Subcutaneous abdominal adipose tissue (tissue), 5 donors: ENCODE measurements around the gene CMTR2.
A peak's percentile ranks its signal among the peaks of the same experiment; 100 is the strongest.
"Not testable (repeated sequence)": the region's sequence is repeated elsewhere in the genome, so short reads cannot be mapped to it uniquely, and the experiment has no call there.

ENCODE experiments used
- H3K27ac ChIP-seq: one replicate; pipeline ENCODE4 v1.7.0; 2013; ENCODE audit warnings: low read depth, mild to moderate bottlenecking, inconsistent platforms, low read length, moderate library complexity
- H3K27me3 ChIP-seq, 5 donors: one replicate each; pipeline ENCODE4 v1.7.0; 2013; ENCODE audit warnings: low read length in 5 of 5, inconsistent platforms in 1 of 5; ENCODE audit not compliant: control insufficient read depth in 5 of 5, insufficient read depth in 4 of 5
- H3K36me3 ChIP-seq, 5 donors: one replicate each; pipeline ENCODE4 v1.7.0; 2013; ENCODE audit warnings: low read length in 5 of 5; ENCODE audit not compliant: control insufficient read depth in 5 of 5, insufficient read depth in 5 of 5
- H3K4me1 ChIP-seq, 5 donors: one replicate each; pipeline ENCODE4 v1.7.0; 2013; ENCODE audit warnings: low read length in 5 of 5, mild to moderate bottlenecking in 3 of 5, moderate library complexity in 1 of 5; ENCODE audit not compliant: control insufficient read depth in 5 of 5, insufficient read depth in 5 of 5
- H3K4me3 ChIP-seq, 5 donors: one replicate each; pipeline ENCODE4 v1.7.0; 2013; ENCODE audit warnings: low read length in 5 of 5, low read depth in 1 of 5
- H3K9ac ChIP-seq, 5 donors: one replicate each; pipeline ENCODE4 v1.7.0; 2013; ENCODE audit warnings: low read length in 5 of 5, mild to moderate bottlenecking in 4 of 5, moderate library complexity in 3 of 5
- H3K9me3 ChIP-seq, 5 donors: one replicate each; pipeline ENCODE4 v1.7.0; 2013; ENCODE audit warnings: low read length in 5 of 5; ENCODE audit not compliant: control insufficient read depth in 5 of 5
- donor health status: healthy.
- donor health status: healthy.
- donor health status: healthy.
- donor health status: healthy.
- donor health status: healthy.

CMTR2 gene

DNA sequence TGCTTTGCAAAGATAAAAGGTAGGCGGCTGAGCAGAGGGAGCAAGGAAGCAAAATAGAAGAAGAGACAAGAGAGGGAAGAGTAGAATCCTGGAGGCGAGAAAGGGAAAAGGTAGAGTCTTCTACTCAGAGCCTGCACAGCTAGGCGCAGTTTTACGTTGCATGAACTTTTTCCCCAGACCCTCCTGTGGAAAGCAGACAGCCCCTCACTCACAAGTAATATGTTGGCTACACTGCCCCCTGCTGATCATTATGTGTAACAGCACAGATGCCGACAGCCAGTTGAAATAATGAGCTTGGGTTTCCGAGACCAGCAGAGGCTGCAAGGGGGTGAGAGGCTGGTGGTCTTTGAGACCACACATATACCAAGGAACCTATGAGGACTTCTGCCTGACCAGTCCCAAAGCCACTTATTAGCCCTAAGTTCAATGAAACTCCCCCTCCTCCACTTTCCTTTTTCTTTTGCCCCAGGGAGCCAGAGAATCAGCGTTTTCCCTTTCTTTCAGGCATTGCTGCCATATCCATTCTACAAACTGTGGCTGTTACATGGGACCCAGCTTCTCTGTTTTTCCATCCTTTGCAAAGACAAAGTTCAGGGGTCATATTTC lies 22.5 kb upstream of the CMTR2 start:
- no peak overlapping the region for H3K27ac ChIP-seq
- H3K27me3 ChIP-seq: peaks cover 0 to 4% (median 0%) of the 10 kb centered on the region in 5 donors
- H3K9ac ChIP-seq: no peak overlapping the region
- H3K4me1 ChIP-seq: no peaks in the 10 kb centered on the region
- H3K4me3 ChIP-seq: no peak overlapping the region
- H3K9me3 ChIP-seq: no peaks in the 10 kb centered on the region
- no peaks in the 10 kb centered on the region for H3K36me3 ChIP-seq

DNA sequence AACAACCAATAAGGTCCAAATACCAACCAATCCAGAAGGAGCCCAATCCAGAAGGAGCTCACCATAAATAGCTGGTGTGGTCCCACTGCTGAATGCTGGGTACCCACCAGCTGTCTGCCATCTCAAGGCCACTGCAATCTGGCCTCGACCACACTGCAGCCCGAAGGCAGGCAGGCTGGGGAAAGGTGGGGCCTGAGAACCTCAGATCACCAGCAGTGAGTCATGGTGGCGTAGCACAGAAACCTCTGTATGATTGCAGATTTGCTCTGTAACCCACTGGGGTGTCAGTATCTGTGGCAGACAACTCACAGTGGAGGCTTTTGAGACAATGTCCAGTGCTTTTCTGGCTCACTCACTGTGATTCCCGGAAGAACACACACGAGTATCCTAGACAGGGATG lies 14.7 kb upstream of the CMTR2 start:
- H3K4me1 ChIP-seq: no peaks in the 10 kb centered on the region
- H3K36me3 ChIP-seq: no peaks in the 10 kb centered on the region
- H3K4me3 ChIP-seq: no peak overlapping the region
- H3K27ac ChIP-seq: no peak overlapping the region
- peaks cover 0 to 6% (median 4%) of the 10 kb centered on the region in 5 donors for H3K9me3 ChIP-seq
- H3K27me3 ChIP-seq: peaks cover 0 to 4% (median 0%) of the 10 kb centered on the region in 5 donors
- H3K9ac ChIP-seq: no peak overlapping the region

DNA sequence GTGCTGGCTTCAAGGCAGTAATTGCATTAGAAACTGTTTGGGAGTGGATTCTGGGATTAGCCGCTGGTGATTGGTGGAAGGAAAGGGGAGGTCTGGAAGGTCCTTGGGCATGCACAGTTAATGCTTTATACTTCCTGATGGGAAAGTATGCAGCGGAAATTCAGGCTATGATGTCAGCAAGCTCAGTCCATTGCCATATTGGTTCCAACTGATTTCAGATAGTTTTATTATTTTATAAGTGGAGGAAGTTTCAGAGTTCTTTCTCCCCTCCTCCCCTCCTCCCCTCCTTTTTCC lies 8.1 kb upstream of the CMTR2 start:
- peaks cover 0 to 4% (median 0%) of the 10 kb centered on the region in 5 donors for H3K27me3 ChIP-seq
- no peaks in the 10 kb centered on the region for H3K4me1 ChIP-seq
- H3K27ac ChIP-seq: no peak overlapping the region
- no peaks in the 10 kb centered on the region for H3K9me3 ChIP-seq
- no peaks in the 10 kb centered on the region for H3K36me3 ChIP-seq
- no peak overlapping the region for H3K9ac ChIP-seq
- H3K4me3 ChIP-seq: no peak overlapping the region

DNA sequence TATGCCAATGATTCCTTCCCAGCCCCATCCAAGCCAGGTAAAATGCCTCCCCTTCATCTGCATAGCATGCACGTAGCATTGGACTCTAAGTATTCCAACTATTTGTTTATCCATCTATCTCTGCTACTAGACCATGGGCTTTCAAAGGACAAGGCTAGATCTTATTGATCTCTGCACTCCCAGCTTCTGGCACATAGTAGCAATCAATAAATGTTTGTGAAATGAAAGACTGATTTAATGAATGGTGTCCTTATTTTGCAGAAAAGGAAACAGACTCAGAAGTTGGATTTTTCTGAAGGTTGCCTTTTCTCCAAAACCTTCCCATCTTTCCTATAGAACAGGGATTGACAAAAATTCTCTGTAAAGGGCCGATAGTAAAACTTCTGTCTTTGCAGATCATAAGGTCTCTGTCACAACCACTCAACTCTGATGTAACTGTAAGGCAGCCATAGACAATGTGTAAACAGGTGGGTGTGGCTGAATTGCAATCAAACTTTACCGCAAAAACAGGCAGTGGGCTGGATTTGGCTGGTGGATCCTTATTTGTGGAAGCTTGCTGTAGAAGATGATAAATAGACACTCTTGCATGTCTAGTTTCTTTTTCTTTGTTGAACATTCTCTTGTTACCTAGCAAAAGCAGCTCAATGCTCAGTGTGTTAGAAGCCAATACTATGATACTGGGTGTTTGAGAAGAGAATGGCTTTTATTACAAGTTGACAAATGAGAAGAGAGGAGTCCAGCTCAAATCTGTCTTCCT lies 7.6 kb upstream of the CMTR2 start:
- no peaks in the 10 kb centered on the region for H3K4me1 ChIP-seq
- no peak overlapping the region for H3K9ac ChIP-seq
- no peaks in the 10 kb centered on the region for H3K9me3 ChIP-seq
- H3K4me3 ChIP-seq: no peak overlapping the region
- no peaks in the 10 kb centered on the region for H3K36me3 ChIP-seq
- peaks cover 0 to 4% (median 0%) of the 10 kb centered on the region in 5 donors for H3K27me3 ChIP-seq
- no peak overlapping the region for H3K27ac ChIP-seq

DNA sequence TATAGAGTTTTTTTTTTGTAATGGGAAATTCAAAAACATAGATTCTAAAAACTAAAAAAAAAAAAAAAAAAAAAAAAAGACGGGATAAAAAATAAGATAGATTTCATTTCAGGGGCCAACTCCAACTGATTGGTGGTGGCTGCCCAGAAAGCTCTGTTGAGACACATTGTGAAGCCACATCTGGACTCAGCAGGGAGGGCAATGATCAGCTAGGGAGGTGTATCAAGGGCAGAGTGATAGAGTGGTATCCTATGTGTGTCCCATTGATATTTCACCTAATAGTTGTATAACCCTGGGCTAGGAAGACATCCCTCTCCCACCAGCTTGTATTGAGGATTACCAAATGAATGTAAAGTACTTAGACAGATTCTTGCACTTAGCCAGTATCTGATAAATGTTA lies 6.7 kb upstream of the CMTR2 start:
- Histone ChIP-seq H3K9me3 (no peaks in the 10 kb centered on the region), H3K4me1 (no peaks in the 10 kb centered on the region), H3K27ac (no peak overlapping the region), H3K27me3 (peaks cover 0 to 4% (median 0%) of the 10 kb centered on the region in 5 donors), H3K4me3 (no peak overlapping the region), H3K9ac (no peak overlapping the region), H3K36me3 (no peaks in the 10 kb centered on the region)

DNA sequence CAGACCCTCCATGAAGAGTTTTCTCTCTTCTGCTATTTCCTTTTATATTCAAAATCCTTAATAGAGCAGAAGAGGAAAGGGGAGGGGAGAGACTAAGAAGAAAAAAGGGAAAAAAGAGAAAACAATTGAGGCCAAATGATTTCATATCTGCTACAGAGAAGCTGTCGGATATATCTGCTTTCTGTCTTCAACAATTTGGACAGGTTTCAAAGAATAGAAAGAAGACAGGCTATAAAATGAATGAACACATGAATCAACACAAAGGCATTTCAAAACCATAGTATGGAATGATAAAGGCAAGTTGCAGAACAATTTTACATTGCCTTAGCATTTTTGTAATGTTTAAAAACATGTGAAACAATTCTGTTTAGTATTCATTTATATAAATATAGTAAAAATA lies 4.7 kb upstream of the CMTR2 start:
- H3K9me3 ChIP-seq: no peaks in the 10 kb centered on the region
- peaks cover 0 to 9% (median 4%) of the 10 kb centered on the region in 5 donors for H3K4me1 ChIP-seq
- H3K4me3 ChIP-seq: no peak overlapping the region
- H3K27me3 ChIP-seq: peaks cover 0 to 2% (median 0%) of the 10 kb centered on the region in 5 donors
- H3K27ac ChIP-seq: no peak overlapping the region
- no peak overlapping the region for H3K9ac ChIP-seq
- H3K36me3 ChIP-seq: no peaks in the 10 kb centered on the region

DNA sequence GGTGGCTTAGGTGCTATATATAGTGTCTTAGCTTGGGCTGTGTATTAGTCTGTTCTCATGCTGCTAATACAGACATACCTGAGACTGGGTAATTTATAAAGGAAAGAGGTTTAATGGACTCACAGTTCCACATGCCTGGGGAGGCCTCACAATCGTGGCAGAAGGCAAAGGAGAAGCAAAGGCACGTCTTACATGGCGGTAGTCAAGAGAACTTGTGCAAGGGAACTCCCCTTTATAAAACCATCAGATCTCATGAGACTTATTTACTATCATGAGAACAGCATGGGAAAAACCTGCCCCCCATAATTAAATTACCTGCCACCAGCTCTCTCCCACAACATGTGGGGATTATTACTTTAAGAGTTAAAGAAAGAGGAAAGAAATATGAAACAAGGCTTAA lies 2.9 kb upstream of the CMTR2 start:
- H3K36me3 ChIP-seq, H3K4me3 ChIP-seq, H3K9ac ChIP-seq, H3K27ac ChIP-seq, H3K9me3 ChIP-seq, H3K27me3 ChIP-seq: not testable (repeated sequence)
- H3K4me1 ChIP-seq: peaks cover 3 to 20% (median 16%) of the 10 kb centered on the region in 5 donors

DNA sequence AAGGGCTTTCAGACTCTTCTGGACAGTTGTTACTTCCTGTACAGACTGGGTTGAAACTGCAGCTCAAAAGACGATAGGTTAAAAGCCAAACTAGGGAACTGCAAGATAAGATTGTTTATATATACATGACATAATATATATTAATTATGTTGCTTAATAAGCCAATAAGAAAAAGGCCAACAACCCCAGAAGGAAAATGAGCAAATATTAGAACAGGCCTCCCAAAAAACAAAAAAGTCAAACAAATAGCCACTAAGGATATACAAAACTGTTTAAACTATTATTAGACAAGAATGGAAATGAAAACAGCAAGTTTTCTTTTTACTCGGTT lies 495 bp upstream of the CMTR2 start:
- Histone ChIP-seq H3K4me3 (peak overlapping the region; percentile 36 to 91 (median 84)), H3K27ac (no peak overlapping the region), H3K4me1 (peaks cover 3 to 20% (median 16%) of the 10 kb centered on the region in 5 donors), H3K36me3 (peaks cover 15 to 24% (median 18%) of the 10 kb centered on the region in 5 donors), H3K9me3 (no peaks in the 10 kb centered on the region), H3K9ac (peak overlapping the region in 2 of 5 donors; percentile 43 to 64), H3K27me3 (peaks cover 0 to 2% (median 0%) of the 10 kb centered on the region in 5 donors)

DNA sequence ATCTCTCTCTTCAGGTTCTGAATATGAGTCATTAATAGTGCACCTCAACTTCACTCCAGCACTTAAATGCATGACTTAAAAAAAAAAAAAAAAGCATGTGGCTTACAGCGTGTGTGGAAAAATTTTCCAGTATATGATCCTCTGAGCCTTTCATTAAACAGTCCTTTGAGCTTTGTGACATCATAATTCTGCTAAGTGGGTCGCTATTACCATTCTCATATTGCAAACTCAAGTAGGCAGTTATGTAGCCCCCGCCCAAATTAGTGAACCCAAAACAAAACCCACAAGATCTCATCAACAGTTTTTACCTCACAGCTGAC lies 672 bp downstream of the CMTR2 start:
- H3K9ac ChIP-seq: peak overlapping the region; percentile 66 to 97 (median 91)
- peak overlapping the region; percentile 83 to 91 (median 87) for H3K4me3 ChIP-seq
- H3K27me3 ChIP-seq: peaks cover 0 to 2% (median 0%) of the 10 kb centered on the region in 5 donors
- H3K4me1 ChIP-seq: peaks cover 3 to 20% (median 16%) of the 10 kb centered on the region in 5 donors
- peak overlapping the region; percentile 87 for H3K27ac ChIP-seq
- no peaks in the 10 kb centered on the region for H3K9me3 ChIP-seq
- peaks cover 15 to 33% (median 19%) of the 10 kb centered on the region in 5 donors for H3K36me3 ChIP-seq

DNA sequence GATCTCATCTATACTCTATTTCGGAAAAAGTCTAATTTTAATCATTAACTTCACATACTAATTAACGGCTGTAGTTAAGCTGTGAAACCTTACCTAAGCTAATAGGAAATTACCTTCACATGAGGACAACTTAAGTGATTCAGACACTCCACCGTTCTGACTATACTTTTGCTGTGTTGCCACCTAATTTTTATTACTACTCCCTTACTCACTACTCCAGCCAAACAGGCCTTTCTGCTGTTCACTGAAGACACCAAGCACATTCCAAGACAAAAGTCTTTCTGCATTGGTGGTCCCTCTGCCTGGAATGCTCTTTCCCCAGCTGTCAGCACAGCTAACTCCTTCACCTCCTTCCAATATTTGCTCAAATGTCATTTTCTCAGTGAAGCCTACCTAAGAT lies 1.3 kb downstream of the CMTR2 start:
- Histone ChIP-seq H3K9me3 (no peaks in the 10 kb centered on the region), H3K36me3 (peaks cover 15 to 33% (median 19%) of the 10 kb centered on the region in 5 donors), H3K4me1 (peaks cover 3 to 20% (median 16%) of the 10 kb centered on the region in 5 donors), H3K9ac (peak overlapping the region in 1 of 5 donors; percentile 32), H3K4me3 (peak overlapping the region in 4 of 5 donors; percentile 84 to 91 (median 88)), H3K27ac (peak overlapping the region; percentile 87), H3K27me3 (no peaks in the 10 kb centered on the region)
